Activated naive CD4-positive, alpha-beta T cell treated with anti-CD3 and anti-CD28 coated beads for 36 hours (primary cell): ENCODE results near the gene HHEX. TPM values are rescaled to one million over a fixed set of nuclear protein-coding genes. Genes with fewer than 3 reads are reported as not detected.
"Not testable (repeated sequence)": the region's sequence is repeated elsewhere in the genome, so short reads cannot be mapped to it uniquely, and the experiment has no call there.

Source experiments
- CTCF ChIA-PET: fragments of 350-600 bp; sonication (Branson Sonifier 250); formaldehyde crosslinking; loops from one replicate; lab custom pipeline; 2021; ENCODE audit warnings: antibody characterized with exemption; lab: Charles Lee
- DNase-seq: peaks from one replicate; pipeline ENCODE4 v3.0.0-alpha.2; 2020
- H3K27ac Mint-ChIP-seq: one replicate; pipeline ENCODE4 v1.8.0; 2021; ENCODE audit warnings: mild to moderate bottlenecking, mixed read lengths
- H3K27me3 Mint-ChIP-seq: one replicate; pipeline ENCODE4 v1.8.0; 2021; ENCODE audit warnings: low read depth, mixed read lengths
- H3K36me3 Mint-ChIP-seq: one replicate; pipeline ENCODE4 v1.8.0; 2021; ENCODE audit warnings: low read depth, mixed read lengths
- H3K4me1 Mint-ChIP-seq: one replicate; pipeline ENCODE4 v1.8.0; 2021; ENCODE audit warnings: low read depth, mixed read lengths
- H3K4me3 Mint-ChIP-seq: one replicate; pipeline ENCODE4 v1.8.0; 2021; ENCODE audit warnings: mild to moderate bottlenecking, moderate library complexity, mixed read lengths
- H3K9me3 Mint-ChIP-seq: one replicate; pipeline ENCODE4 v1.8.0; 2021; ENCODE audit warnings: mixed read lengths
- intact Hi-C: fragments of 100-400 bp; cut with micrococcal nuclease; formaldehyde crosslinking; loops from one replicate; pipeline ENCODE4 v1.15.1; 2023
- total RNA-seq, 2 experiments: library from RNA; stranded (reverse); gene quantifications; one replicate each; pipeline ENCODE4 v1.2.3, GENCODE V29; 2021

Gene HHEX
- under 1 TPM in 1 of 2 experiments, not detected in 1; 0.15 TPM for total RNA-seq

GRCh38 chr10:92689663-92690210 lies at the start of gene HHEX:
HHEX (plus strand) TSS chr10:92689955; CDS start chr10:92689987, 32 bp downstream.
- no peak for DNase-seq
- intact Hi-C loops = loop anchor here (1.0 to 10.0 kb wide), 4 partner anchors 96 to 1013 kb away; partner anchors contain the start of genes CYP26C1, EXOC6, FRA10AC1 and KIF11
- peak within 1 kb of the TSS; percentile 58 for H3K4me3 Mint-ChIP-seq
- peaks cover 64% of the 10 kb centered on the region for H3K27me3 Mint-ChIP-seq
- CTCF ChIA-PET = interaction anchor here (1.3 kb wide), 1 partner anchor 8 kb away, joined by 4 read pairs; no protein-coding TSS in a partner anchor
- no peak within 1 kb of the TSS for H3K27ac Mint-ChIP-seq
- no peaks in the 10 kb centered on the region for H3K9me3 Mint-ChIP-seq
- H3K36me3 Mint-ChIP-seq = no peaks in the 10 kb centered on the region
- H3K4me1 Mint-ChIP-seq = peaks cover 19% of the 10 kb centered on the region

GRCh38 chr10:92640107-92640506 lies 49.6 kb upstream of the HHEX start:
- Mint-ChIP-seq H3K27me3 (no peaks in the 10 kb centered on the region), H3K4me1 (peaks cover 4% of the 10 kb centered on the region), H3K4me3 (no peak overlapping the region), H3K36me3 (peaks cover 34% of the 10 kb centered on the region), H3K27ac (no peak overlapping the region), H3K9me3 (no peaks in the 10 kb centered on the region)
- DNase-seq = no peak
- CTCF ChIA-PET = interaction anchor here (0.7 kb wide), 1 partner anchor 203 kb away, joined by 3 read pairs; no protein-coding TSS in a partner anchor
- intact Hi-C loops = loop anchor here (5.0 kb wide), 1 partner anchor 48 kb away; the partner anchor contains the start of gene KIF11

GRCh38 chr10:92641492-92641891 lies 48.3 kb upstream of the HHEX start:
- Mint-ChIP-seq H3K27me3 (no peaks in the 10 kb centered on the region), H3K4me1 (peaks cover 4% of the 10 kb centered on the region), H3K4me3 (no peak overlapping the region), H3K9me3 (no peaks in the 10 kb centered on the region), H3K36me3 (peaks cover 37% of the 10 kb centered on the region), H3K27ac (no peak overlapping the region)
- intact Hi-C loops = loop anchor here (5.0 kb wide), 1 partner anchor 49 kb away; the partner anchor contains the start of gene KIF11
- DNase-seq = no peak
- CTCF ChIA-PET = no interaction called here

- no peaks in the 10 kb centered on the region for H3K9me3 Mint-ChIP-seq
- no peaks in the 10 kb centered on the region for H3K27me3 Mint-ChIP-seq
- peaks cover 4% of the 10 kb centered on the region for H3K4me1 Mint-ChIP-seq
- CTCF ChIA-PET = interaction anchor here (0.5 kb wide), 1 partner anchor 56 kb away, joined by 4 read pairs; no protein-coding TSS in a partner anchor
- no peak overlapping the region for H3K4me3 Mint-ChIP-seq
- peaks cover 44% of the 10 kb centered on the region for H3K36me3 Mint-ChIP-seq
- intact Hi-C loops = loop anchor here (5.0 kb wide), 1 partner anchor 53 kb away; the partner anchor contains the start of gene KIF11
- H3K27ac Mint-ChIP-seq = no peak overlapping the region
- DNase-seq = no peak
These were observed 44.8 kb upstream of the HHEX start for GRCh38 chr10:92644921-92645320.

- H3K27me3 Mint-ChIP-seq, H3K9me3 Mint-ChIP-seq, CTCF ChIA-PET, H3K4me1 Mint-ChIP-seq, H3K27ac Mint-ChIP-seq, H3K4me3 Mint-ChIP-seq, intact Hi-C loops, DNase-seq: not testable (repeated sequence)
- peaks cover 49% of the 10 kb centered on the region for H3K36me3 Mint-ChIP-seq
These were observed 38.9 kb upstream of the HHEX start for GRCh38 chr10:92650864-92651263.

GRCh38 chr10:92655426-92655825 lies 34.3 kb upstream of the HHEX start:
- Mint-ChIP-seq H3K27me3 (peaks cover 6% of the 10 kb centered on the region), H3K27ac (peak overlapping the region; percentile 41), H3K9me3 (no peaks in the 10 kb centered on the region), H3K4me1 (no peaks in the 10 kb centered on the region), H3K4me3 (no peak overlapping the region), H3K36me3 (peaks cover 24% of the 10 kb centered on the region)
- intact Hi-C loops = no loop called here
- CTCF ChIA-PET = no interaction called here
- no peak for DNase-seq

GRCh38 chr10:92656266-92656961 lies 33.3 kb upstream of the HHEX start:
- Mint-ChIP-seq H3K4me1 (no peaks in the 10 kb centered on the region), H3K36me3 (peaks cover 20% of the 10 kb centered on the region), H3K9me3 (no peaks in the 10 kb centered on the region), H3K4me3 (no peak overlapping the region), H3K27me3 (peaks cover 6% of the 10 kb centered on the region), H3K27ac (no peak overlapping the region)
- no peak for DNase-seq
- intact Hi-C loops = no loop called here
- CTCF ChIA-PET = no interaction called here

- Mint-ChIP-seq H3K27ac (no peak overlapping the region), H3K36me3 (peaks cover 19% of the 10 kb centered on the region), H3K4me3 (no peak overlapping the region), H3K9me3 (no peaks in the 10 kb centered on the region), H3K4me1 (no peaks in the 10 kb centered on the region), H3K27me3 (peaks cover 6% of the 10 kb centered on the region)
- CTCF ChIA-PET = no interaction called here
- intact Hi-C loops = no loop called here
- no peak for DNase-seq
These were observed 32.7 kb upstream of the HHEX start for GRCh38 chr10:92657024-92657423.

GRCh38 chr10:92662848-92663247 lies 26.9 kb upstream of the HHEX start:
- Mint-ChIP-seq H3K36me3 (no peaks in the 10 kb centered on the region), H3K9me3 (peaks cover 13% of the 10 kb centered on the region), H3K4me1 (no peaks in the 10 kb centered on the region), H3K27me3 (peaks cover 6% of the 10 kb centered on the region), H3K27ac (no peak overlapping the region), H3K4me3 (no peak overlapping the region)
- intact Hi-C loops = no loop called here
- no peak for DNase-seq
- CTCF ChIA-PET = no interaction called here

- CTCF ChIA-PET = no interaction called here
- no peaks in the 10 kb centered on the region for H3K36me3 Mint-ChIP-seq
These were observed 25.4 kb upstream of the HHEX start for GRCh38 chr10:92664322-92664721.

GRCh38 chr10:92667078-92667477 lies 22.7 kb upstream of the HHEX start:
- Mint-ChIP-seq H3K9me3 (peaks cover 13% of the 10 kb centered on the region), H3K4me1 (no peaks in the 10 kb centered on the region), H3K27ac (no peak overlapping the region), H3K27me3 (no peaks in the 10 kb centered on the region), H3K4me3 (no peak overlapping the region), H3K36me3 (no peaks in the 10 kb centered on the region)
- DNase-seq = no peak
- intact Hi-C loops = no loop called here
- CTCF ChIA-PET = interaction anchor here (0.9 kb wide), 1 partner anchor 21 kb away, joined by 3 read pairs; no protein-coding TSS in a partner anchor

More at GRCh38 chr10:92664322-92664721, 25.4 kb upstream of the HHEX start:
- H3K27ac Mint-ChIP-seq = no peak overlapping the region
- no peaks in the 10 kb centered on the region for H3K4me1 Mint-ChIP-seq
- H3K27me3 Mint-ChIP-seq = peaks cover 2% of the 10 kb centered on the region
- H3K9me3 Mint-ChIP-seq = peaks cover 13% of the 10 kb centered on the region
- intact Hi-C loops = no loop called here
- H3K4me3 Mint-ChIP-seq = no peak overlapping the region
- no peak for DNase-seq

GRCh38 chr10:92677708-92678107 lies 12.0 kb upstream of the HHEX start:
- no peaks in the 10 kb centered on the region for H3K36me3 Mint-ChIP-seq
- H3K4me1 Mint-ChIP-seq = no peaks in the 10 kb centered on the region
- CTCF ChIA-PET = interaction anchor here (0.7 kb wide), 1 partner anchor 268 kb away, joined by 3 read pairs; no protein-coding TSS in a partner anchor
- DNase-seq = no peak
- intact Hi-C loops = no loop called here
- H3K9me3 Mint-ChIP-seq = peaks cover 2% of the 10 kb centered on the region
- no peak overlapping the region for H3K27ac Mint-ChIP-seq
- peaks cover 9% of the 10 kb centered on the region for H3K27me3 Mint-ChIP-seq
- no peak overlapping the region for H3K4me3 Mint-ChIP-seq
